PFSK-1 (cell line): ENCODE data around the gene NDUFAF2.

Experiments used
- FOXP2 ChIP-seq: optimal IDR thresholded peaks from 2 replicates; pipeline ENCODE3; 2011; ENCODE audit warnings: borderline replicate concordance, control low read depth, inconsistent platforms; ENCODE audit not compliant: insufficient read depth; ENCODE audit errors: extremely low read length, extremely low read depth
- POLR2AphosphoS5 ChIP-seq: IDR thresholded peaks from 2 replicates; pipeline ENCODE4 v1.6.1; 2012; ENCODE audit warnings: low read depth, mild to moderate bottlenecking, control low read depth, low read length, moderate library complexity
- REST ChIP-seq, 2 experiments: IDR thresholded peaks; 2 replicates each; pipeline versions ENCODE4 v1.6.1 to v1.8.0; 2011 to 2012; ENCODE audit warnings: low read depth in 2 of 2, low read length in 2 of 2, control low read depth in 1 of 2, inconsistent platforms in 1 of 2, mild to moderate bottlenecking in 1 of 2, moderate library complexity in 1 of 2; ENCODE audit not compliant: insufficient read depth in 1 of 2
- SIN3A ChIP-seq: IDR thresholded peaks from 2 replicates; pipeline ENCODE4 v1.6.1; 2012; ENCODE audit warnings: mild to moderate bottlenecking, low read length, moderate library complexity, borderline replicate concordance; ENCODE audit not compliant: insufficient read depth
- TAF1 ChIP-seq: IDR thresholded peaks from 2 replicates; pipeline ENCODE4 v1.6.1; 2012; ENCODE audit warnings: low read length, control low read depth, borderline replicate concordance; ENCODE audit not compliant: insufficient read depth

The NDUFAF2 gene

GRCh38 chr5:61176631-61177030, 231.6 kb downstream of the NDUFAF2 start:
- TF ChIP-seq FOXP2 (no peak), REST (IDR thresholded peaks at IDR 0.05; ENCODE audit: insufficient read depth in 1 of 2, low read depth in 2 of 2, low read length in 2 of 2) (no peak), POLR2AphosphoS5 (no peak)

DNA sequence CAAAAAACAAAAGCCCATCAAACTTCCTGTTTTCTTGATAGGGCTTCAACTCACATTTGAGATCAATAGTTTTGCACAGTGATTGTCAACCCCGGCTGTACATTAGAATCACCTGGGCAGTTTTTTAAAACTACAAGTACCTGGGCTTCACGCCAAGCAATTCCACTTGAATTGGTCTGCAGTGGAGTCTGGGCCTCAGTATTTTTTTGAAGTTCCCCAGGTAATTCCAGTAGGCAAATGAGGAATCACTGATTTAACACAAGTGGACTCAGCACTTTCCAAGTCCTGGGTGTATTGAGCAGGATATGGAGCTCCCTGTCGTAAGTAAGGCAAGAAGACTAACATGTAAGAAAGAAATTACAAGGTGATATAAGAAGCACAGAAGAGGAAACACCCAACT, 232.1 kb downstream of the NDUFAF2 start:
- no peak for TF ChIP-seq REST (IDR thresholded peaks at IDR 0.05; ENCODE audit: insufficient read depth in 1 of 2, low read depth in 2 of 2, low read length in 2 of 2)
- no peak for TF ChIP-seq SIN3A
- no peak for TF ChIP-seq FOXP2
- TF ChIP-seq POLR2AphosphoS5 = no peak
- TF ChIP-seq TAF1 = no peak

- TF ChIP-seq POLR2AphosphoS5 (no peak), REST (IDR thresholded peaks at IDR 0.05; ENCODE audit: insufficient read depth in 1 of 2, low read depth in 2 of 2, low read length in 2 of 2) (no peak), FOXP2 (no peak), SIN3A (no peak)
Observed at GRCh38 chr5:61177716-61178115, 232.7 kb downstream of the NDUFAF2 start.

DNA sequence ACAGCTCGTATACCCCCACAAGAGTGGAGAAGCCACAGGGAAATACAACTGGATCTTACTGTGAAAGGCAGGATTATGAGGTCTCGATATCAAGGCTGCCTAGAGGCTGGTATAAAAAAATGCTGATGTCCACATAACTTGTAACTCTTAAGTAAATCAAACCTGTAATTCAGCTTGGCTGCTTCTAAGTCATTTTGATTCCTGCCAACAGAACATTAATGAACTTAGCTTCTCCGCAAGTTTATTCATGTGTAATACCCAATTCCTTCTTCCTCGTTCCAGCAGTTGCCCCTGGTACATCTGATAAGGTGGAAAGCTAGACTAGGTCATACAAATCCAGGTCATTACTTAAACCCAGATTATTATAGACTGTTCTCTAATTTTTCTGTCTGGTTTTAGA, 233.7 kb downstream of the NDUFAF2 start:
- TF ChIP-seq SIN3A (no peak), REST (IDR thresholded peaks at IDR 0.05; ENCODE audit: insufficient read depth in 1 of 2, low read depth in 2 of 2, low read length in 2 of 2) (no peak), POLR2AphosphoS5 (no peak)

GRCh38 chr5:61180886-61181285, 235.9 kb downstream of the NDUFAF2 start:
- no peak for TF ChIP-seq SIN3A
- no peak for TF ChIP-seq TAF1
- TF ChIP-seq FOXP2 = no peak
- TF ChIP-seq REST (IDR thresholded peaks at IDR 0.05; ENCODE audit: insufficient read depth in 1 of 2, low read depth in 2 of 2, low read length in 2 of 2) = no peak
- no peak for TF ChIP-seq POLR2AphosphoS5
